PC-9 (cell line): ENCODE results near the gene KRTAP4-2.

Experiments
- CTCF ChIP-seq: fragments of 200-600 bp; sonication (generic); conservative IDR thresholded peaks from 2 replicates; pipeline ENCODE4 v1.6.1; 2017; ENCODE audit warnings: mixed run types, antibody characterized with exemption, mild to moderate bottlenecking, moderate library complexity
- EZH2 ChIP-seq: fragments of 200-600 bp; sonication (generic); IDR thresholded peaks from 2 replicates; pipeline ENCODE4 v1.8.0; 2017; ENCODE audit warnings: antibody characterized with exemption, low read depth

DNA sequence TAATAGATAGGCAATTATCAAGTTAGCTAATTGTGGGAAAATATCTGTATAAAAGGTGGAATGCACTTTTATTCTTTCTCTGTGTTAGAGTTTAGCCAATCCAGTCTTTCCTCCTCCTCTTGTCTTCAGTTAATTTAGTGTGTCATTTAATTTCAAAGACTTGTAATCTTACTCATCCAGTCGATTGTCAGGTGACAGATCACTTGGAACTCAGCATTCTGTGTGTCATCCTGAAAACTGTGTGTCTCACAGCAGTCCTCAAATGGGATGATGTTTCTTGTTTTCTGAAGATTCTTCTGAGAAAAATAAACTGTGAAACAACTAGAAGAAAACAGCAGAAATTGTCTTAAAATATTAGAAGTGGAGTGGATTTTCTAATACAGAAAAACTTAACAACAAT lies 7.0 kb upstream of the KRTAP4-2 start:
- TF ChIP-seq CTCF (no peak), EZH2 (no peak)
